DMS153 treated with DMSO at 0.1 percent for 48 hours (cell line): Measurements from ENCODE around the gene HNRNPF.
A peak's percentile ranks its signal among the peaks of the same experiment; 100 is the strongest.

Source experiments
- DNase-seq: peaks from one replicate; lab custom pipeline; 2025; ENCODE audit not compliant: unreplicated experiment; lab: John Stamatoyannopoulos, UW

Gene HNRNPF

GRCh38 chr10:43380610-43381222, 28.3 kb downstream of the HNRNPF start:
- DNase-seq, result no peak

- no peak for DNase-seq
These were observed 31.5 kb downstream of the HNRNPF start for GRCh38 chr10:43377424-43377883.

DNA sequence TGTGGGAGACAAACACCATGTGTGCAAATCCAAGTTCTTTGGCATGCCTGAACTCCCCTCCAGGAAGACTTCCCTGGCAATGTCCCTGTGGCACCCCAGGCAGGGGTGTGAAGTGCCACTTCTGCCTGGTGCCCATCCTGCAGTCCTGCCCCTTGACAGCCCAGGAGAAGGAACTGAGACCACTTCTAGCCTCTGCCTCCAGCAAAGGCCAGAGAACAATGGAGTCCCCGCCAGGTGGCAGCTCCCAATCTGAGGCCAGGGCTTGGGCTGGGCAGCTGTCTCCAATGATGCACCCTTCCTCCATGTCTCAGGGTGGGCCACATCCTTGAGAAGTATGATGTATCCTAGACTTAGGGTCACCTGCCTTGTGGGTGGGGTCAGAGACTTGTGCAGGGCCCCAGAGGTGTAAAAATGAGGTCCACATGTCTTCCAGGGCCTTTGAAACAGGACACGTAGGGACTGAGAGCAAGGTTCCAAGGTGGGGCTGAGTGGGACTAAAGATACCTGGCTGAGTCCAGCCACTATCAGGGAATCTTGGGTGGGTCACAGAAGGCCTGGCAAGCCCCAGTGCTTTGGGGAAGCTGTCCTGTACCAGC, 32.1 kb downstream of the HNRNPF start:
- no peak for DNase-seq

- DNase-seq, result no peak
These were observed 32.8 kb downstream of the HNRNPF start for GRCh38 chr10:43376046-43376635.

DNA sequence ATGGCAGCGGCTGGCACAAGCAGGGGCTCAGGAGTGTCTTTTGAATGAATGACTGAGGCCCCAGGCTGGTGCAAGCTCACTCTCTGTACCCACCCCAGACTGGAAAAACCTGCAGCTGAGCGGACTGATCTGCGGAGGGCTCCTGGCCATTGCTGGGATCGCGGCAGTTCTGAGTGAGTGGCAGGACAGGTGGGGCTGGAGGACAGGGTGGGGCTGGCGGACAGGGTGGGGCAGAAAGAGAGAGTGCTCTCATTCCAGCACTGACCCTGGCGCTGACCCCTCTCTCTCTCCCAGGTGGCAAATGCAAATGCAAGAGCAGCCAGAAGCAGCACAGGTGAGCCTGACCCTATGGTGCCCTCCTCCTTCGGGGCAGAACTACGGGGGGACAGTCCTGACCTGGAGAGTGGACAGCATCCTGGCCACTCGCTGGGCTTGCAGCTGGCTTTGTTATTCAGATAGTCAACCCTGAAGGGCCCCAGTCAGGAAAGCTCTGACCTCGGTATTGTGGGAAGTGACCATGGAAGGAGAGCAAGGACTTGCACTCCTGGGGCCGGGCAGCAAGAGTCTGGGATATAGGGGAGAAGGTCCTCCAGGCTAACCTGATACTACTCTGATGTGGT, 33.5 kb downstream of the HNRNPF start:
- DNase-seq, result no peak

DNA sequence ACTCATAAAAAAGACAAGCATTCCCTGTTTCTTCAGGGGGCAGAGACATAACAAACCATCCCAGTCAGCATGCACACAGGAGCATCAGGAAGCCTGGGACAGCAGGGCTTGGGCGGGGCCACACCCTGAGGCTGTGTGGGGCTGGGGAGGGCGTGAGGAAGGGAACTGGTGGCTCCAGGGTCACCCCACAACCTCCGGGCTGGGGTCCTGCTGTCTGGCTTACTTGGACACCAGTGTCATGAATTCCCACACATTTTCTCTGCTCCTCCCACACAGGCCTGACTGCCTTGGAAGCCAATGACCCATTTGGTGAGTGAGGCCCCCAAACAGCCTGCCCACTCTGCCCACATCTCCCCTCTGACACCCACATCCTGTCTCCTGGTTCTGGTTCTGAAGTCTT, 34.8 kb downstream of the HNRNPF start:
- DNase-seq, result no peak

DNA sequence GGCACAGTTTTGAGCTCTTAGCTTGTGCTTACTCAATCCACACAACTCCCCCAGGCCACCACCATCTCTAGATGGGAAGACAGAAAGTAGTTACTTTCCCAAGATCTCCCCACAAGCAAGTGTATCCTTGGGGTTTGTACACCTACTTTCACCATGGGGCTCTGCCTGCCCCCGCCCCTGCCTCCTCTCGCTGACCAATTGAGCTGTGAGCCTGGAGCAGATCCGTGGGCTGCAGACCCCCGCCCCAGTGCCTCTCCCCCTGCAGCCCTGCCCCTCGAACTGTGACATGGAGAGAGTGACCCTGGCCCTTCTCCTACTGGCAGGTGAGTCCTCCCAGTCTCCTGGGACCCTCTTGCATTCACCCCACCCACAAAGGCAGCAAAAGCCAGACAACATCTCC, 35.5 kb downstream of the HNRNPF start:
- no peak for DNase-seq

DNA sequence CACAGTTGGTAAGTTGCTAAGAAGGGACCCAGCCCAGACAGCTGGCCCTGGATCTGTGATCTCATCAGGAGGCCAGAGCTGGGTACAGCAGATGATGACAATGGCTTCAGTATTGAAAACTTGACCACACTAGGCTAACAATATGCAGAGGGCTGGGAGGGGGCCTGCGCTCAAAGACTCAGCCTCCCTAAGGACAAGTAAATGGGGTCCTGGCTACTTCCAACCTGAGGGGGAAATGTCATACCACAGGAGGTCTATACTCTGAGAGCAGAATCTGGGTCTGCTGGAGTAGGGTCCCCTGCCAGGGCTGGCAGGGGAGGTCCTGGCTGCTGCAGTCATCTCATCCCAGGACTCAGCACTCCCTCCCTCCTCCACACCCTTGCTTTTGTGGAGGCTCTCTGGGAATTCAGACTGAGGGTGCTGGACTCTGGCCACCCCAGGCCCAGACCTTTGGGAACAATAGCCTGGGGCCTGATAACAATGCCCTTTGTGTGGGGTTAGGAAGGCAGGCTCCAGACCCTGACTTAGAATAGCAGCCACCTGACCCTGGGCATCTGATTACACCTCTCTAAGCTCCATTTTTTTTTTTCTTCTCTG, 36.1 kb downstream of the HNRNPF start:
- no peak for DNase-seq

- DNase-seq, result no peak
These were observed 37.6 kb downstream of the HNRNPF start, which contains the start of gene FXYD4 for GRCh38 chr10:43371418-43371817. FXYD4 (plus strand) TSS chr10:43371636; CDS start chr10:43373747, 2,111 bp downstream.

- DNase-seq, result no peak
These were observed 38.2 kb downstream of the HNRNPF start for GRCh38 chr10:43370671-43371215.

DNA sequence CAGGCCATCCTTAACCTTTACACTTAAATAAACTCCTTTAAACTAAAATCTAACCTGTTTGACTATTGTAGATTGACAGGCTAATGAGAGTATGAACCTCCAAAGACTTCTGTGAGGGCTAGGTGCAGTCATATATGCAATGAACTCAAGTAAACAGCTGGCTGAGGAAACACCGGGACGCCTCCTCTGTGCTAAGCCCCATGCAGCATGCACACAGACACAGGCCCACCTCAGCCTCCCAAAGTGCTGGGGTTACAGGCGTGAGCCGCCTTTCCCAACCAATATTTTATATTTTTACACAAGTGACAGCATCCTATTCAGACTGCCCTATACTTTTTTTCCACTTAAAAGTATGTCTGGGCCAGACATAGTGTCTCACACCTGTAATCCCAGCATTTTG, 39.1 kb downstream of the HNRNPF start:
- DNase-seq, result no peak

DNA sequence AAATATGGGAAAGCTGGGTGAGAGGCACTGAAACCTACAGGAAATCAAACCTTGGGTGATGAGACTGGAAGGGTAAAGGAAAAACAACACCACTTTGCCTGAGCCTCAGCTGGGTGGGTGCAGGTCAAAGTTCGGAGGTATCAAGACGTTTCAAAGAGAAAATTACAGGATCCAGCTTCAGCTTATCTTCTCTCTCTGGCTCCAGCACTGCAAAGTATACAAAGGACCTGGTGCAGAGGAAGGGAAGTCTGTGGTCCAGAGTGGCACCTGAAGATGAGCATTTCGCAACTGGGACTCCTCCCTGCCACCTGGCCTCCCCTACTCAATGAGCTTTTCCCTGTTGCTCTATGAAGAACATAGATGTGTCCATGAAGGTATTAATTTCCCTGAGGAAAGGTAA, 44.0 kb downstream of the HNRNPF start:
- DNase-seq, result no peak

DNA sequence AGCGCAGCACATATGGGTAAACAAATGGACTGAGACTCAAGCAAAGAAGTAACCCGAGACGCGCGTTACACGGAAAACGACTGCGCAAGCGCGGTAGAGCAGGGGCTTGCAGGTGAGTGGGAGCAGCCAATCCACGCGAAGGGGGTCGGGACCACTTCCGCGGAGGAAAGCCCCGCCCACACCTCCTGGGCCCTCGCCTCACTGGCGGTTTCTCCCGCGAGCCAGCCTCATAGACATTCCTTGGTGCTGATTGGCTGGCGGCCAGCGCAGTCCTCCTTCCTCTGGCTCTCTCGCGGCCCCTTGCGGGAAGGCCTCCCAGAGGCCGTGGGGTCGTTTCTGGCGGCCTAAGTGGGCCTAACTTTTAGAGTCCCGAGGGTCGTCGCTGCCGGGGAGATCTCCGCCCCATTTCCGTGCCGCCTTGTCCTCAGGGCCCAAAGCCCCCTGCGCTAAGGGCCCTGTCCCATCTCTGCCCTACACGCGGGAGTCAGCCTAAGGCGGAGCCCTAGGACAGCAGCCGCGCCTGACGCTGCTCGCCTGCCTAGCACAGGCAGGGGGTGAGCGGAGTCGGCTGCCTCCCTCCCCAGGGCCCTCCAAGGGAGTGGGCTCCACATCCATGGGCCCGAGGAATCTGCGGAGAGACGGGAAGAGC, 46.7 kb downstream of the HNRNPF start:
- DNase-seq, result peak; percentile 94

- DNase-seq, result no peak
These were observed 47.3 kb downstream of the HNRNPF start for GRCh38 chr10:43361547-43362190.

- no peak for DNase-seq
These were observed 48.9 kb downstream of the HNRNPF start for GRCh38 chr10:43360086-43360485.

- DNase-seq, result no peak
These were observed 53.1 kb downstream of the HNRNPF start for GRCh38 chr10:43355749-43356371.

- DNase-seq, result no peak
These were observed 54.1 kb downstream of the HNRNPF start for GRCh38 chr10:43354879-43355380.

GRCh38 chr10:43354330-43354635, 54.7 kb downstream of the HNRNPF start:
- no peak for DNase-seq

- DNase-seq, result no peak
These were observed 55.3 kb downstream of the HNRNPF start for GRCh38 chr10:43353495-43354329.
